Measurements from ENCODE around the gene KCNK1.

Gene KCNK1

DNA sequence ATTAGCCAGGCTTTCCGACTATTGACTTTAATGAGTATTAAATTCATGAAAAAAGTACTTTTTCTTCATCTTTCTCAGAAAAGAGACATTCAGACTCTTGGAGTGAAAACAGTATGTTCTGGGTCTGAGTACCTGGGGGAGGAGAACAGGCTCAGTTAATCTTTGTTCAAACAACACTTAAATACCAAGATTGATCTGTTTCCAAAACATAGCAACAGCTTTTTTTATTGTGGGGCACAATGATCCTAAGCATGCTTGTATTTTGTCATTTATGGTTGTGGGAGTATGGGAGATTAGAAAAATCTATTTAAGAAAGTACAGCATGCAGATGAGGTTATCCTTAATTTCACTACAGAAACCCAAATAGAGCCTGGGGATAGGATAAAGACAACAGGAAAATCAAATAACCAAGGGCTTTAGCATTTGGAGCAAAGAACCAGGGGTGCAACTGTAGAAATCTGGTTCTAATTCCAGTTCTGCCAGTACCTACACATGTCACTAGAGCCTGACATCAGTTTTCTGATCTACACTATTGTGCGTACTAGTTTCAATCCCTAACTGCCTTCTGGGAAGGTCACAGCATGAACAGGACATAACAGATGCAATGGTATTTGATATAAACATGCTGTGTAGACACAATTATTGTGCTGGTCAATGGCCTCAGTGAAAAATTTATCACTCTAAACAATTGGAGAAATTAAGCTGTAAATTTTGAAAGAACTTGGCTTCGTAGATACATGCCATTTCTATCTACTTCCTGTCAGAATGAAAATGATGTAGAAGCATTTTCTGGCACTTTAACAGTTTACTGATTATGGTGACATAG lies 91.2 kb downstream of the KCNK1 start:
- DNase-seq (ENCODE audit: low spot score): no peak

DNA sequence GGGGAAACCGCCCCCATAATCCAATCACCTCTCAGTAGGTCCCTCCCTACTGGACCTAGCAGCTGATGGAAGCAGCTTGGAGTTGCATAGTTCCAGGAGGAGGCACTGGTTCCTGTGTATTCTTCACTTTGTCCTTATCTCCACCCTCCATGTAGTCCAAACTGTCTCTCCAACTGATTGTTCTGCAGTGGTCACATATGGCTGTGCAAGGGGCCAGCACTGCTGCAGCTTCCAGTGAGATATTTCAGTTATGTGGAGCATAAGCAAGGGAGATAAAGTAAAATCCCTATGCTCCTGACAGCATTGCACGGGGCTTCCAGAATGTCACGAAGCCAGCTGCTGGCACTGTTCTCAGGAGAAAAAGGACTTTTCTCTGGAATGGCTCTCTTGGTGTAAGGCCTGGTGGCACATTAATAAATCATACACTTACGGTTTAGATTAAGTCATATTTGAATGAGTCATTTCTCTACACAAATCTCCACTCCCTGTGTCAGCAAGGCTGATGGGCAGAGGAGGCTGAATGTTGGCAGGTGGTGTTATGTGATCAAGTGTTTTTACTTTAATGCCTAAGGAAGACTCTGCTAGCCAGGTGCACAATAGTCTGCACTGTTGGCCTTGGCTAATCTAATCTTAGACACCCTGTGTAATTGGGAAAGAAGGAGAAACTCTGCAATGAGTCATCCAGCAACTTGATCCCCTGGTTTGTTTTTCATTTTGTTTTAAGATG lies 93.4 kb downstream of the KCNK1 start:
- DNase-seq (ENCODE audit: low spot score): no peak

DNA sequence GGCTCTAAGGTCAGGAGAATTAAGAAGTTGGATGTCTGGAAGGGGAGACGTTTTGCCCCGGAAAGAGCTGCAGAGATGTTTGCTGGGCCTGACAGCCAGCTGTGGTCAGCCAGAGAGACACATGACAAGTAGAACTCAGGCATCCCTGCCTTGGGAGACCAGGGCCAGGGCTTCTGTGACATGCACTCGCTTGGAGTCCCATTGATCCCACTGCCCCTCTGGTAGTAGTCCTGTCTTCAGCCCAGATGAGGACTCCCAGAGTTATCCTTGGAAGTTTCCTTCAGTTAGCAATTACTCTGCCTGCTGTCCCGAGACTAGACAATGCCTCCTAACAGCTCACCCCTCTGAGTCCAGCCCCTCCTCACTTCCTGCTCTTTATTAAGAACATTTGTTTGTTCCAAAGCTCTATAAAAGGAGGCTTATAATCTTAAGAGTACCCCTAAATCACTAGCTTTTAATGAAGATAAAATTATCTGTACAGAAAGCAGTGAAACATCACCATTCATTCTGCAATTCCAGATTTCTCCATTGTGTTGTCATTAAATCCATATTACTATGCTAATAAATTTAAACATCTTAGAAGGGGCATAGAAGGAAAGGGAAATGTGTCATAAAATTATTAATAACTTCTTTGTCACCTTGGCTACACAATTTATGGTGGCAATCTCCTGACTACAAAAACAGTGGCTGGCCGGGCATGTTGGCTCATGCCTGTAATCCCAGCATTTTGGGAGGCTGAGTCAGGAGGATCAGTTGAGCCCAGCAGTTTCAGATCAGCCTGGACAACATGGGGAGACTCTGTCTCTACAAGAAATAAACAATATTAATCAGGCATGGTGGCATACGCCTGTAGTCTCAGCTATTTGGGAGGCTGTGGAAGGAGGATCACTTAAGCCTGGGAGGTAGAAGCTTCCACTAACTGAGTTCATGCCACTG lies 94.2 kb downstream of the KCNK1 start:
- DNase-seq (ENCODE audit: low spot score): no peak

DNA sequence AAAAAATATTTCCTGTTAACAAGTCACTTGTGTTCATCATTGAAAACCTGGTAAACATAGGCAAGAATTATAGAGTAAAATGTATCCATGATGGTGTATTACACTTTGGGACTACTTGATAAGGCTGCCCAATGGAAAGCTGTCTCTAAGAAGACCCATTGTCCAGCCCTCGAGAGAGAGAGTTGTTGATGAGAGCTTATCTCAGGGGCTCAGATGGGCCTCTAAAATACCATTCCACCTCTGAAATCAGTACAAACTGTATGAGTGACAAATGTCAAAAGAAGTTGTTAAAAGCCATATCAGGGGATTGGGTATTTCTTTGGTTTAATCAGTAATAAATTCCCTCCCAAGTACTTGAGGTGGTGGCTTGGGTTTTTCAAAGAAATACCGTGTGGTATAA lies 96.1 kb downstream of the KCNK1 start:
- DNase-seq (ENCODE audit: low spot score): no peak

DNA sequence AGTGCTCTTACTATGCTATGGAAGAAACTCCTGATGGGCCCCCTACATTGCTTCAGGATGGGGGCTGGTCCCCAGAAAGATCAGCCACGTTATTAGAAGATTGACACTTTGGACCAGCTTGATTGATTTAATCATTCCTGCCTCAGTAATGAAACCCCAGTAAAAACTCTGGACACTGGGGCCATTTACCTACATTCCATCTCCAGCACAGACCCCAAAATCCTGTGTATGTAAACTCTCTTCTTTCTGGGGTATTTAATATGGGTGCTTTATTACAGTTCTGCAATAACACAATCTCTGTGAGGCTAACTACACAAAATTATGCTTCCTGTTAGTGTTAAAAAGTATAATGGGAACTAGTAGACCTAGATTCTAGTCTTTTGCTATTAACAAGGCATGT lies 96.6 kb downstream of the KCNK1 start:
- DNase-seq (ENCODE audit: low spot score): no peak

DNA sequence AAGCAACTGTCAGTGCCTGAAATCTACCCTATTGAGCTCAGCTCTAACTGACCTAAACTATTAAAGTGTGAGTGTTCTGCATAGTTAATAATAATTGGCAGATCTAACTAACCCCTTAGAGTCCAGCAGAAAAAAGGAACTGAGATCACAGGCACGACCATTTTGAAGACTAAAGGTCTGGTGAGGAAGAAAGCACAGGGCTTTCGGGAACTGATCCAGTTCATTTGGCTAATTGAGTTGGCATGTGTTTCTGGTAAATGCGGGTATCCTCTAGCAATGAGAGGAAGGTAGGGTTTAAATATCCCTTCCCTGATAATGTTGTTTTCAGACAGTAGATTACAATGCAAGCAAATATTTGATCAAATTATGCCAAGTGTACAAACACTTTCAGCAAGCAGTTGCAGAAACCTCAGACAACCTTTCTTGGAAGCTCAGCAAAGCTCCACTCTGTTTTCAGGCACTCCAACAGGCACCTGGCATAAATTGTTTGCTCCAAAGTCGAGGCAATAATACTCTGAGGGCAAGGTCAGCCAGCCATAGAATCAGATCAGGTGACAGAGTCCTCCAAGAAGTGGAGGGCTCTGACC lies 100.8 kb downstream of the KCNK1 start:
- no peak for DNase-seq (ENCODE audit: low spot score)

DNA sequence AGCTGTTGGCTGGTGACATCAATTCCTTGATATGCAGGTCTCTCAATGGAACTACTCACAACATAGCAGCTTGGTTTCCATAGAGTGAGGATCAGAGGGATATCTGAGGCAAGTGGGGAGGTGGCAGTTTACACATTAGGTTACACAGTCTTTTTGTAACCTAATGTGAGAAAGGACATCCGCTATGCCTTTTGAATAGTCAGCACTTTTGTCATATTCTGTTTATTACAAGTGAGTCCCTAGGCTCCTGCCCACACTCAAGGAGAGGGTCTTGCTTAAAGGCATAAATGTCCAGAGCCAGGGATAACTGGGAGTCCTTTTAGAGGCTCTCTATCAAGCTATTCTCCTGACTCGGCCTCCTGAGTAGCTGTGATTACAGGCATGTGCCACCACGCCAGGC lies 104.2 kb downstream of the KCNK1 start:
- DNase-seq (ENCODE audit: low spot score): no peak

DNA sequence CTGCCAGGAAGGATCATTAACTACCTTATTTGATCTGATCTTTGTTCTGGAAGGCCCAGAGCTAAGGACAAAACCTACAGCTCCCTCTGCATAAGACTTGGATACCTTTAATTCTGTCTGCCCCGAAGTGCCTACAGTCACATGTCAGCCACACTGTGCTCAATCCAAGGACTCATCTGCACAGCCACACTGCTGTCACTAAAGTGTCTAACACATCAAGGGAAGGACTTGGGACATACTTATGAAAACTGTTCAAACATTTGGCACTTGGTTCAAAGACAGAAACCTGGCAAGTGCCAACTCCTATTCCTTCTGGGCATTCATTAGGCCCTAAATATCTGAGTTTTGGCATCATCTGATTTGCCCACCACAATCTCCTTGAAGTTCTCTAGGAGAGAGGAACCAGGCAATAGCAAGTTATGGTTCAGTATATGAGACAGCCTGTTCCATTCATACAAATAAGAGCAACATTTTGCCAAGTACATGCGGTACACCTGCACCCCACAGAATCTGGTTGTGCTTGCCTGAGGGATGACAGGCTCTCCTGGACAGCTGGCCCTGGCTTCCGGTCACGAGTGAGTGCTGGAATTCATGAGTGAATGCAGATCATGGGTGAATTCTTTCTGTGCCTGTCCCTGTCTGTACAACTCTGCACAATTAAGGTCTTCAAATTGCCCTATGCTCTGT lies 105.9 kb downstream of the KCNK1 start:
- DNase-seq (ENCODE audit: low spot score): no peak

DNA sequence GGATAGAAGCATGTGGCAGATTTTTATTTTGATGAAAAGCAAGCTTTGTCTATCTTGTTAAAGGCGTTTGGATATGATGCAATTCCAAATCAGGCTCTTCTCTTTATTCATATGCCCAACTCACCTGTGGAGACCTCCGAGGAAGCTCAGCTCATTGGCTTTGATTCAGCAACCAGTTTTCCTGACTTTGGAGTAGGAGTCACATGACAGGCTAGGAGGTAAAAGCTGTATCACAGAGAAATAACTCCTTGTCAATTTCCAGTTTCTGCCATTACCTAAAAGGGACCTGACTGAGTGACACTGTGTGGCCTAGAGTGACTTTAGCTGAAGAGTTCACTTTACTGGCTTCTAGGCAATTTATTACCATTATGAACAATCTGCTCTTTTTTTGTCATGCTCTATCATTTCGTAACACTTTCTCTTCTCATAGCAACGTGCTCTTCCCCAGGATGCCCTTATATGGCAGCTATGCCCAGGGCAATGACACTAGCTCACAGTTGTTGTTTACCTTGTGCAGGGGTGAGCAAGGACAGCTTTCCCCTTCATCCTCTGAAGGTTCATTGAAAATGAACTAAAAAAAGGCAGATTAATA lies 107.2 kb downstream of the KCNK1 start:
- no peak for DNase-seq (ENCODE audit: low spot score)

Small RNA genes within 50 kb of the gene (small RNA-seq; reads per million reads assigned to genes)
- 0 reads per million in 2 experiments for gene MIR4427
